ENCODE results near the gene KCNJ12. TPM values are rescaled to one million over a fixed set of nuclear protein-coding genes. Genes with fewer than 3 reads are reported as not detected.
"Not testable (repeated sequence)": the region's sequence is repeated elsewhere in the genome, so short reads cannot be mapped to it uniquely, and the experiment has no call there.

The KCNJ12 gene
- total RNA-seq, 1 donor from 2014 or later = 1.7 TPM

DNA sequence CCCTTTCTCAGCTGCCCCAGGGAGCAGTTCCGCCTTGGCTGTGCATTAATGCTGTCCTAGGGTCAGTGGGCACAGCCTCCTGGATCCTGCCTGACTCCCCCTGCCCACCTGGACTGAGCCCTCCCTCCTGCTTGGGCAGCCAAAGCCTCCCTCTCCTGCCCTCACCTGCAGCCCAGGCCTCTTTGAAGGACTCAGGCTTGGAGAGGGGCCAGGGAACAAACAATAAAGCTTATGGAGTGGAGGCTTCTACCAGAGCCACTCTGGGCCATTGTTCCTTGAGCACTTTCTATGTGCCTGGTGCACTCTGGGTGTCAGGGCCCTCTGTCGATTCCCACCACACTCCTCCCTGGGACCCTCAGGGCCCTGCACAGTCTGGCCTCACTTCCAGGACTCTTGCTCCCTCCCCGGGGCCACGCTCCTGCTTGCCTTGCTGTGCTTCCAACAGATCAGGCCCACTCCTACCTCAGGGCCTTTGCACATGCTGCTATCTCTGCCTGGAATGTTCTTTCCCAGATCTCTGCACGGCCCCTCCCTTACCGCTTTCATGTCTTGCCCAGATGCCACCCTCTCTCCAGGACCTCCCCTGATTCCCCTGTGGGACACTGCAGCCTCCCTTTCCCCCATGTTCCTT is 5.0 kb downstream of the KCNJ12 start:
- no peak for ATAC-seq
- DNase-seq (ENCODE audit: low spot score) = no peak

DNA sequence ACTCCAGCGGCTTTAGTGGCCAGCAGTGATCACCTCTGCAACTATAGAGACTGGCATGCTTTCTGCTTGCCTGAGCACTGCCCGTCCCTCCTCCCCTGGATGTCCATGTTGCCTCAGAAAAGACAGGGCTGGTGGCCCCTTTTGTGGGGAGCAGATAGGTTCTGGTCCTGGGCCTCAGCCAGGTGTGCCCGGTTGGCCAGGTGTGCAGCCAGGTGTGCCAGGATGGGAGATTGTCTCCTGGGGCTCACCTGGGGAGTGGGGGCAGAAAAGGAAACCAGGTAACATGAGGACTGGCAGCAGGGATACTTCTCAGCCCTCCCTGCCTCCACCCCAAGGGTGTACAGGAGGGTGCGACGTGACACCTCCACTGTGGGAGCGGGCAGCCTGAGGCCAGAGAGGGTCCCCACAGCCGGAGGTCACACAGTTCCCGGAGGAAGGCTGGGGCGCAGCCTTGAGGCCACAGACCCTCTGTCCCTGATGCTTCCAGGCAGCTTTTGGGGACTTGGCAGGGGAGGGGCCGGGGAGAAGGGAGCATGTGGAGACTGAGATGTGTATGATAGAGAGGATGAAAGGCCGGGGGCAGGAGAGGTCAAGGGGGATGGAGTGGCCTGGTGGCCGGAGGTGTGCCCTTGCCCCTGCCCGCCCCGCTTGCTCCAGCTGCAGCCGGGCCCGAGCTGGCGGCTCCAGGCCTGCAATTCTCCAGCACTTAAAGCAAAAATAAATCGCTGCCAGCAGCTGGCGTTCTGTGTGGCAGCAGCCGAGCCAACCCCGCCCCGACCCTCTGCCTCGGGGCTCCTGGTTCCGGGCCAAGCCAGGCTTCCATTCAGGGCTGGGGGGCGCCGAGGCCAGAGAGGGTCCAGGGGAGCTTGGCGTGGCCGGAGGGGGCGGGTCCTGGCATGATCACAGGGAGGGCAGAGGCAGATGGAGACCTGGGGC is 6.7 kb downstream of the KCNJ12 start:
- no peak for ATAC-seq
- no peak for DNase-seq (ENCODE audit: low spot score)

DNA sequence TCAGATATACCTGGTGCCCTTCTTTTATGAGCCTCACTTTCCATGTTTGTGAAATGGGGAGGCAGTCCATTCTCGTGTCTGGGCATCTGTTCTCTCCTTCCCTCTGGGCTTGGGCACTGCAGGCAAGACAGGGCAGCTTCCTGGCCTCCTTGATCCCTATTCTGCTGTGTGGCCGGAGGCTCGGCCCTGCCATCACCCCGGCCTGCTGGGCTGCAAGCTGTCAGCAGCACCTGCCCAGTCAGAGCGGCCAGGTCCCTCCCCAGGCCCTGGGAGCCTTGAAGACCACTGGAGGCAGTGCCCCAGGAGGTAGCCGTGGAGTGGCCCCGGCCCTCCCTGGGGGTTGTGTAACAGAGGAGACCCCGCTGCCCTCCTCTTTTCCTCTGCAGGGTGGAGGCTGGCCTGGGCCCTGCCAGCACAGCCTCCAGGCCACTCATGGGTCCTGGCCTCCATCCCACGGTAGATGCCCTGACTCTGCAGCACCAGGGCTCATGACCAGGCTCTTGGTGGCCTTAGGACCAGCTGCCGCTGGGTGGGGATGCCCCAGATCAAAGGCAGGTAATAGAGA is 9.2 kb downstream of the KCNJ12 start:
- ATAC-seq = no peak
- no peak for DNase-seq (ENCODE audit: low spot score)

GRCh38 chr17:21387616-21388015 is 11.5 kb downstream of the KCNJ12 start:
- no peak for DNase-seq (ENCODE audit: low spot score)
- no peak for ATAC-seq

DNA sequence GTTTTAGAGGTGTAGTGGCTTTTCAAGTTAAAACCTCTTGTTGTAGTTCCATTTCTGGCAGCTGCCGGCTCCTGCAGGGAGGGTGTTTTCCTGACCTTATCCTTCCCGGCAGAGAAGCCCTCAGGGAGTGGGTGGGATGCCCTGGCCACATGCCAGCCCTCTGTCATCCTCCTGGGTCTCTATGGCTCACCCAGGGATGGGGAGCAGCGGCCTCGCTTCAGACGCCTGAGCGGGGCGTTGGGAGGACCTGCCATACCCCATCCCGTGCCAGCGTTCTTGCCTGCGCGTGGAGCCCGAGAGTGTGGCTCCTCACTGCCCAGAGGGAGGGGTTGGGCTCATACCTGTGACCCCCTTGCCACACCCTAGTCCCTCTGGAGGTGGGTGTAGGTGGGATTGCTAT is 11.9 kb downstream of the KCNJ12 start:
- ATAC-seq = no peak
- no peak for DNase-seq (ENCODE audit: low spot score)

DNA sequence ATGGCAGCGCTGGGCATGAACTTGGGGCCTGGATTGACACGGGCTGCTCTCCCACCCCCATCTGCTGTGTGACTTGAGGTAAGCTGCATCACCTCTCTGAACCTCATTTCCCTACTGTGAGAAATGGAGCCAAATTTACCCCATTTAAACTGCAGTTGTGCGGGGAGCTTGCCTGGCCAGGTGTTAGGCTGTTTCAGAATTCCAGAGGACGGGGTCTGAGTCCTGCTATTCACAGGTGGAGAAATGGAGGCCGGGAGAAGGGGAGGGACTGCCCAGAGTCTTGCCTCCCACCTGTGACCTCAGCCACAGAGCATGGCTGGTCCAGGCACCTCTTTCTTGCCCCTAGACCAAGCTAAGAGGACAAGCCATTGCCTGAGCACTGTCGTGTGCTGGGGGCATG is 12.8 kb downstream of the KCNJ12 start:
- DNase-seq (ENCODE audit: low spot score) = no peak
- no peak for ATAC-seq

GRCh38 chr17:21389394-21389793 is 13.2 kb downstream of the KCNJ12 start:
- no peak for ATAC-seq
- no peak for DNase-seq (ENCODE audit: low spot score)

DNA sequence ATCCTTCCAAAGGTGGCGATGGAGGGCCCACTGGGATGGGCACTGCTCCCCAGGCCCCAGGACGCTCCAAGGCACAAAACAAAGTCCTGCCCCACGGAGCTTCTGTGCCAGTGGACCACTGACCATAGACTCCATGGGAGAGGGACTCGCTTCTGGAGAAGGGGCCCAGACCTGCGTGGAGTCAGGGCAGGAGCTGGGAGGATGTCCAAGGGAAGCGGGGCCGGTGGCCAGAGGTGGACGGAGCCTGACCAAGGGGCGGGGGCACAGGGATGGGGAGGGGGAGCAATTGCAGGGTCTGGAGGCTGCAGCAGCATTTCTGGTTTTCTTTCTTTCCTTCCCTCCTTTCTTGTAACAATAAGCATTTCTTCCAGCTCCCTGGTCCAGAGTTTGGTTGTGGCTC is 14.1 kb downstream of the KCNJ12 start:
- DNase-seq (ENCODE audit: low spot score) (no peak), ATAC-seq (no peak)

- ATAC-seq (no peak), DNase-seq (ENCODE audit: low spot score) (no peak)
These were observed 16.1 kb downstream of the KCNJ12 start for GRCh38 chr17:21392266-21392665.

GRCh38 chr17:21394265-21394664 is 18.1 kb downstream of the KCNJ12 start:
- ATAC-seq (no peak), DNase-seq (ENCODE audit: low spot score) (no peak)

- ATAC-seq (no peak), DNase-seq (ENCODE audit: low spot score) (no peak)
These were observed 19.6 kb downstream of the KCNJ12 start for GRCh38 chr17:21395764-21396163.

- ATAC-seq (no peak), DNase-seq (ENCODE audit: low spot score) (no peak)
These were observed 20.1 kb downstream of the KCNJ12 start for GRCh38 chr17:21396237-21396636.

DNA sequence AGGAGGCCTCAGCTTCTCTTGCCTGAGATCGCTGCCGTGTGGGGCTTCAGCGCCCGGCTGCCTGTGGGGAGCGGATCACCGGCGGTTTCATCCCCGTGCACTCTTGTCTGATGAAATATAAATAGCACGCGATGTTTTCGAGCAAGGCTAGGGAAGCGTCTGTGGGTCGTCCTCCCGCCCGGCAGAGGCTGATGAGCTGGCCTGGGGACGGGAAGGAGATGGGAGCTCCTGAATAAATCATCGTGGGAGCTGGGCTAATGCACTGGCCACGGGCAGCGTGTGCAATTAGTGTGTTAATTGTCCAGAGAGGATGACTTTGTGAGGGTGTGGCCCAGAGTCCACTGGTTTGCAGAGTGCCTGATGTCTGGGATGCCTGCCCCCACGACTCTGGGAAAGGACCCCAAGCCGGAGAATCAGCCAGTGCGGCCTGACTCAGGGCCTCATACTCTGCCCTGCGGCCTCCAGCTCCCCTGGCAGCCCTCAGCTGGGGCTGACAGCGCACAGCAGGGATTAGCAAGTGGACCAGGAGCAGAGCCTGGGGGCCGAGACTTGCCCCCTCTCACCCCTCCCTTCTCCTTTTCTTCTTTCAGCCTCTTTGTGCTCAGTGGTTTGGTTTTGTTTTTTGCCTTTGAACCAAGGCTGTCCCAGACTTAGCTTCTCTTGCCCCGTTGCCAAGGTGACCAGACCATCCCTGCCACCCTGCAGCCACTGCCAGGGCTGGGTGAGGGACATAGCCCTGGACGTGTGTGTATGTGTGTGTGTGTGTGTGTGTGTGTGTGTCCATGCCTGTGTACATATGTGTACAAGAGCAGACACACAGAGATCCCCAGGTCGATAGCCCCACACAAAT is 21.4 kb downstream of the KCNJ12 start:
- DNase-seq (ENCODE audit: low spot score) = no peak
- ATAC-seq = no peak

DNA sequence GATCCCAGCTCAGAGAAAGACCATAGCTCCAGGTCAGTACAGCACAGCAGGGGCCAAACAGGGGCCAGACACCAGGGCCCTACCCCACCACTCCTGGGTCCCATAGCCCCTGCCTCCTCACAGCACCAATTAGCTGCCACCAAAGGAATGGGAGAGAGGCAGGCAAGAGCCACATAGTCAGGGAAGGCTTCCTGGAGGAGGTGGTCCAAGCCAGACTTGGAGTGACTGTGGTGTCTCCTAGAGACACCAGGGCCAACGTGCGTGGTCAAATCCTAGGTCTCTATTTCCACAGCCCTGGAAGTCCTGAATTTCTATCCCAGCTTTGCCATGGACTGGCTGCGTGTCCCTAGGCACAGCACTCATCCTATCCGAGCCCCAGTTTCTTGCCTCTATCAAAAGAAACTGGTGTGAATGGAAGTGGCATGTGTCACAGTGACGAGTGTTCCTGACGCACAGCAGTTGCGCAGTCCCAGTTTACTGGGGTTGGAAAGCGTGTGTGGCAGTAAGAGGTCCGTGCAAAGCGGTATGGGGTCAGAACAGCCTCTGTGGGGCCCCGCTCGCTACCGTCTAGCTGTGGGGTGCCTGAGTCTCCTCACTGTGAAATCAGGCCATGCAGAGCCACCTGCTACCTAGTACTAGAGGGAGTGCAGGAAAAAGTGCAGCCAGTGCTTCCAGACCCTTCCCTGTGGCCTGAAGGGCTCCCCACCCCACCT is 23.5 kb downstream of the KCNJ12 start:
- no peak for ATAC-seq
- DNase-seq (ENCODE audit: low spot score) = no peak

- not testable (repeated sequence) for DNase-seq (ENCODE audit: low spot score); ATAC-seq
These were observed 24.0 kb downstream of the KCNJ12 start for GRCh38 chr17:21400187-21400569.

- DNase-seq (ENCODE audit: low spot score) = no peak
- no peak for ATAC-seq
These were observed 24.8 kb downstream of the KCNJ12 start for GRCh38 chr17:21400816-21401593.

- DNase-seq (ENCODE audit: low spot score); ATAC-seq: not testable (repeated sequence)
These were observed 26.0 kb downstream of the KCNJ12 start for GRCh38 chr17:21402166-21402571.

DNA sequence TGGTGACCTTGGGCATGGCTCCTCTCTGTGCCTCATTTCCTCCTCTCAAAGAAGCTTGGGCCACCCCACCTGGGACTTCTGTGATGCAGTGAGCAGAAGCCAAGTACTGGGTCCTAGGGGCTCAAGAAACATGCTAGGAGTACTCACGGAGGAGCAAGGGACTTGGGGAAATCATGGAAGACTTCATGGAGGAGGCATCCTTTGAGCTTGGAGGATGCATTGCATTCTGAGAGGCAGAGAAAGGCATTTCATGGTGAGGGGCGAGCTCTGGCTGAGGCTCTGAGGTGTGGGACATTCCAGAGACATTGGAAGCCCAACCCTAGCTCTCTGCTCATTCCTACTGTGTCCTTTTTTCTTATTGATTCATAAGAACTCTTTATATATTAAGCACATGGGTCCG is 26.8 kb downstream of the KCNJ12 start:
- ATAC-seq; DNase-seq (ENCODE audit: low spot score): not testable (repeated sequence)

GRCh38 chr17:21404106-21404505 is 27.9 kb downstream of the KCNJ12 start:
- ATAC-seq; DNase-seq (ENCODE audit: low spot score): not testable (repeated sequence)
